ENCODE measurements around the gene MAPK12.
"Not testable (repeated sequence)": the region's sequence is repeated elsewhere in the genome, so short reads cannot be mapped to it uniquely, and the experiment has no call there.

The MAPK12 gene

DNA sequence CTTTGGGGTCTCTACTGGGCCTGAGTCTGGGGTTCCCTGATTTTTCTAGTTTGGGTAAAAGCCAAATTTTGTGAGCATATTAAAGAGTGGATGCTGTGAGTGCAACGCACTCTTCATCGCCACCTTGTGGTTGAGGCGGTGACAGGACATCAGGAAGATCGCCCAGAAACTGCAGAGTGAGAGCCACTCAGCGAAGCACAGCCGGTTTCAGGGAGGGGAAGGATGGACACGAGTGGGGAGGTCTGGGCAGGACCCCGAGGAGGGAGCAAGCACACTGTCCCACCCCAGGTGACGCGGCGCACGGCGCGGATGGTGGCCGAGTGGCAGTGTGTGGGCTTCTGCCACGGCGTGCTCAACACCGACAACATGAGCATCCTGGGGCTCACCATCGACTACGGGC, 51.6 kb downstream of the MAPK12 start:
- peak in 1 of 2 experiments; percentile 68 for DNase-seq

DNA sequence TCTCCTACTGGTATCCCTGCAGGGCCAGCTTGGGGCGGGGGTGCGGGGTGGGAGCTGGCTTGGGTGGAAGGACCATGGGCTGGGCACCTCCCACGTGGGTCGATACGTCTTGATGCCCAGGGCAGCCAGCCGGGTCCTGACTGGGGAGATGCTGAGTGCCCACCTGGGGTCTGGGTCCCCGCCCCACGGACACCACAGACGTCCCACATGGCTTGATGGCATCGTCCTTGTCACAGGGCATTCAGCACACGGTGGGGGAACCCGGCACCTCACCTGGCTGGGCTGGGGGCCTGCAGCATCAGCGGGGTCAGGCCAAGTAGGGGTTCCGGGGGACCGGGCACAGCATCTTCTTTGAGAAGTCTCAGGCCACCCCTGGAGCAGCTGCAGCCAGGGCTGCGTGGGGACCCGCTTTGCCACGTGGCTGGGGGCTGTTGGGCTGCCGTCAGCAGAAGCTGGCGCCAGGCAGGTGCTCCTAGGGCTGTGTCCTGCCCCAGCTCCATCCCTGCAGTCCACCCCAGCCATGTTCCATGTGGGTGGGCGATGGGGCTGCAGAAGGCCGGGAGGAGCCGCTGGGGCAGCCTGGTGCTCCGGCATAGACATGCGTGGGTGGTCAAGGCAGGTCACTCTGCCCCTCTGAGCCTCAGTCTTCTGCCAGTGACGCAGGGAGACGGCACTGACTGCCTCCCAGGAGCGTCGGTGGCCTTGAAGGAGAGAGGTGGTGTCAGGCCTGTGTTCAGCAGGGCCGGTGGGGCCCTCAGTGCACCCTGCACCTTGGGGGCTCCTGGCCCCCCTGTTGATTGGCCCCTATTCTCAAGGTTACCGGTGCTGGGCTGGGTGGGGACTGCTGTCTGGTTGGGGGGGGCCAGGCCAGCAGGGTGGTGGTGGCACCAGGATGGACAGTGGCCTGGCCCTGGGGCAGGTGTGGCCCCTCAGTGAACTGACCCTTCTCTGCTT, 52.3 kb downstream of the MAPK12 start:
- DNase-seq, result no peak

DNA sequence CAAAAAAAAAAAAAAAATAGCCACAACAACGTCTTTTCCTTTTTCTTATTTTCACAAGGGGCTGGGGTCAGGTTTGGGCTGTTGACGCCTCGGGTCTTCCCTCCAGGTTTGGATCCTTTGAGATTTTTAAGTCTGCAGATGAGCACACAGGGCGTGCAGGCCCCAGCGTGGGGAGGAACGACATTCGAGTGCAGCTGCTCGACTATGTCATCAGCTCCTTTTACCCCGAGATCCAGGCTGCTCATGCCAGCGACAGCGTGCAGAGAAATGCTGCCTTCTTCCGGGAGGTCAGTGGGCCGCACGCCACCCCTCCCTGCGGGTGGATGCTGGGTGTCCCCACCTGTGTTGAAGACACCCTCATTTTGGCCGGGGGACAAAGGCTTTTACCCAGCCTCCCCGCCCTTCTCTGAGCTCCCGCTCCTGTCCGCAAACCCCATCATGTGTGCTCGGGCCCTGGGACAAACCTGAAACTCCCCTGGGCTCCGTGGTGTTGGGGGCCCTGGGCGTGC, 53.0 kb downstream of the MAPK12 start:
- no peak for DNase-seq

DNA sequence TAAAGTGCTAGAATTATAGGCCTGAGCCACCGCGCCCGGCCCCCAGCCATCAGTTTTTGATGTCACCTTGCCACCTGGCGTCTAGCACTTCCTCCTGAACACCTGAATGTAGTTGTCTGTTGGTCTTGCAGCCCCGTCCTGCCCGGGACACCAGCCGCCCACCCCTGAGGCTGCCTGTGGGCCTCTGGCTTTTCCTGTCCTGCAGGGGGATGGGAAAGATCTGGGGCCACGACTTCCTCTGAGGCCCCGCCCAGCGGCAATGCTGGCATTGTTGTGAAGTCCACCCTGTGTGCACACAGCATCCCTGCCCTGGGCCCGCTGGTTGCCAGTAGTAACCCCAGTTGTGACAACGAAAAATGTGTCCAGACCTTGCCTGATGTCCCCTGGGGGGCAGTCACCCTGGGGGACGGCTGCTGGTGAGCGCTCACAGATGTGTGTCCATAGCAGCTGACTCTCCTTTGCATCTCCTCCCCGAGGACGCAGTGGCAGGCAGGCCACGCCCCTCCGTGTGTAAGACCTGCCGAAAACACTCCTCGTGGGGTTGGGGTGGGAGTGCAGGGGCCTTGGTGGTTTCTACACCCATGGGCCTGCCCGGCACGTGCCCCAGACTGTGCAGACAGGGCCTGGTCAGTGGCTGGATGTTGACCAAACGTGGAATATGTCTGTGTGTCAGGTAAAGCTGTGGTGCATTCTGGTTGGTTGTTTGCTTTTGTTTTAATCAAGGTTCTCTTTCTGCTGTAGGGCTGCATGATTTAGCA, 53.9 kb downstream of the MAPK12 start:
- DNase-seq, result no peak

DNA sequence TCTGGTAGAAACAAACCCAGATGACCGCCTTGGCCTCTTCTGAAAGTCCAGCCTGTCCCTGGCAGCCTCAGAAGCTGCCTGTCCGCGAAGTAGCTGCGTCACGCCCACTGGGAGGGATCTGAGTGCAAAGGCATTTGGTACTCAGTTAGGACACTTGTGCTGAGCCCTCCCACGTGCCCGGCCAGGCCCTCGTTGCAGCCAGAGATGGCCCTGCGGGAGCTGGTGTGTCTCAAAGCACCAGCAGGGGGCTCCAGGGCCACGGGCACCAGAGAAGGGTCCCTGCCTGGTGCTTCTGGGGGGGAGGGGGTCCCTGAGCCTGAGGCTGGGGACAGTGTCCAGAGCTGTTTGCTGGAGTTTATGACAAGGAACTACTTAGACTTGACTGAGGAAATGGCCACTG, 54.9 kb downstream of the MAPK12 start:
- DNase-seq, result no peak

DNA sequence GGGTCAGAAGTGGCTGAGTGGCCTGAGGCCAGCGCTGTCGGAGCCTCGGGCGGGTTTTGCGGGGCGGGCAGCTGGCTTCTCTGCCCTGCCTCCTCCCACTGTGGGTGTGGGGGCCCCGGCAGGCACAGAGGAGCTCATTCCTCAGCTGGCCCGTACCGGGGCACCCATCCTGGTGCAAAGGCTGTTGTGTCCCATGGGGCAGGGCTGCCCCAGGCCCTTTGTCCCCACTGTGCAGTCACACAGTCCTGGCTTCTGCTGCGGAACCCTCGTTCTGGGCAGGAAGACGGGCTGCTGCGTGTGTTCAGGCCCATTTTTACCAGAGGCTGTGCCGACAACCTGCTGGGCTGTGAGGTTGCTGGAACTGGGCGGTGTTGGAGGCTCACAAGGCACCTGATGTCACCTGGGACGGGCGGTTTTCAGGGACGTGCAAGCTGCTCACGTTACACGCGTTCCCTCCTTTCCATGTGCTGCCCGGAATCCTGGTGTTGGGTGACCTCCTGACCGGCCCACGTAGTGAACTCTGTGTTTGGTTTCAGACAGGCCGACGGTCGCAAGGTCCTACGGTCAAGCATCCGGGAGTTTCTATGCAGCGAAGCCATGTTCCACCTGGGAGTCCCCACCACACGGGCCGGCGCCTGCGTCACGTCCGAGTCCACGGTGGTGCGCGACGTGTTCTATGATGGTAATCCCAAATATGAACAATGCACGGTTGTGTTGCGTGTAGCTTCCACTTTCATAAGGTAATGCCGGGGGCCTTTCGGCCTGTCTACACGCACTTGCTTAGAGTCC, 55.5 kb downstream of the MAPK12 start:
- DNase-seq, result no peak

DNA sequence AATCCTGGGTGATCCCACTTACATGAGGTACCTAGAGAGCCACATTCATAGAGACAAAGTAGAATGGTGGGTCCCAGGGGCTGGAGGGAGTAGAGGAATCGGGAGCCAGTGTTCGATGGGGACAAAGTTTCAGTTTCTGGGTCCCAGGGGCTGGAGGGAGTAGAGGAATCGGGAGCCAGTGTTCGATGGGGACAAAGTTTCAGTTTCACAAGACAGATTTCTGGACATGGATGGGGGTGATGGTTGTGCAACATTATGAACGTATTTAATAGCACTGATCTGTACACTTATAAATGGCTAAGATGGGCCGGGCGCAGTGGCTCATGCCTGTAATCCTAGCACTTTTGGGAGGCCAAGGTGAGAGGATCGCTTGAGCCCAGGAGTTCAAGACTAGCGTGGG, 56.5 kb downstream of the MAPK12 start:
- DNase-seq, result not testable (repeated sequence)

DNA sequence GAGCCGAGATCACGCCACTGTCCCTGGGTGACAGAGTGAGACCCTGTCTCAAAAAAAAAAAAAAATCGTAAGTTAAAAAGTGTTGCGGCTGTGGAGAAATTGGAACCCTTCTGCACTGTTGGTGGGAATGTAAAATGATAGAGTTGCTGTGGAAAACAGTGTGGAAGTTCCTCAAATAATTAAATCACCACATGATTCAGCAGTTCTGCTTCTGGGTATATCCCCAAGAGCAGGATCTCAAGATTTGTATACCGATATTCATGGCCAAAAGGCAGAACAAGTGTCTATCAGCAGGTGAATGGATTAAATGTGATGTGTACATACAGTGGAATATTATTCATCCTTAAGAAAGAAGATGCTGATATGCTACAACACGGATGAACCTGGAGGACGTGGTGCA, 56.9 kb downstream of the MAPK12 start:
- DNase-seq, result no peak

DNA sequence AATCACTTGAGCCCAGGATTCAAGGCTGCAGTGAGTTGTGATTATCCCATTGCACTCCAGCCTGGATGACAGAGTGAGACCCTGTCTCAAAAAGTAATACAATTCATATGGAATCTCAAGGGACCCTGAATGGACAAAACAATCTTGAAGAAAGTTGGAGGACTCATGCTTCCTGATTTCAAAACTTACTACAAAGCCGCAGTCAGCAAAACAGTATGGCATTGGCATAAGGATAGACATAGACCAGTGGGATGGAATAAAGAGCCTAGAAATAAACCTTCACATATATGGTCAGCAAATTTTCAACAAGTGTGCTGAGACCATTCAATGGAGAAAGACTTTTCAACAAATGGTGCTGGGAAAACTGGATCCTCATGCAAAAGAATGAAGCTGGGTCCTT, 58.2 kb downstream of the MAPK12 start:
- no peak for DNase-seq

Data from NCI-H446 (cell line).